Thymus (tissue), 2 donors: ENCODE results near the gene CPSF6. TPM values are rescaled to one million over a fixed set of nuclear protein-coding genes. Genes with fewer than 3 reads are reported as not detected.

Source experiments
- polyA plus RNA-seq: library from polyadenylated mRNA; stranded (reverse); fragments of 200-250 nt; gene quantifications from one replicate; pipeline ENCODE4 v1.2.3, GENCODE V29; 2013
- total RNA-seq: library from RNA; stranded (reverse); fragments of 120-200 nt; gene quantifications from one replicate; pipeline ENCODE4 v1.2.4, GENCODE V29; 2013
- donor health status: healthy.

The CPSF6 gene
- total and polyA plus RNA-seq, 2 donors = 25.5 to 32.0 TPM

Other genes starting within 250 kb of the CPSF6 start
- gene LYZ, start 108.8 kb downstream of the CPSF6 start, total RNA-seq = 311 TPM
- gene LYZ, start 108.8 kb downstream of the CPSF6 start, polyA plus RNA-seq = 233 TPM
- gene YEATS4, start 120.2 kb downstream of the CPSF6 start, total RNA-seq = 45.7 TPM
- gene YEATS4, start 120.2 kb downstream of the CPSF6 start, polyA plus RNA-seq = 20.5 TPM
- 15.9 TPM for gene FRS2, start 230.8 kb downstream of the CPSF6 start, total RNA-seq
- 8.4 TPM for gene FRS2, start 230.8 kb downstream of the CPSF6 start, polyA plus RNA-seq